HepG2 (cell line): Measurements from ENCODE around the gene IL6R. TPM values are rescaled to one million over a fixed set of nuclear protein-coding genes. Genes with fewer than 3 reads are reported as not detected.

Source experiments
- ARHGAP35 ChIP-seq: sonication (generic); formaldehyde crosslinking; IDR thresholded peaks from 2 replicates; pipeline ENCODE4 v1.9.0; 2022; ENCODE audit warnings: mild to moderate bottlenecking, inconsistent platforms, moderate library complexity, missing genetic modification reagents, borderline replicate concordance
- DPF2 ChIP-seq: sonication (generic); formaldehyde crosslinking; IDR thresholded peaks from 2 replicates; pipeline ENCODE4 v1.4.0; 2020; ENCODE audit warnings: mild to moderate bottlenecking, low read depth, missing genetic modification reagents, borderline replicate concordance
- ELF3 ChIP-seq: IDR thresholded peaks from 2 replicates; pipeline ENCODE4 v1.6.1; 2016; ENCODE audit warnings: missing genetic modification reagents, missing compliant biosample characterization
- FOXC1 ChIP-seq: sonication (generic); formaldehyde crosslinking; IDR thresholded peaks from 2 replicates; pipeline ENCODE4 v1.8.0; 2022; ENCODE audit warnings: mild to moderate bottlenecking, missing genetic modification reagents, borderline replicate concordance
- FOXM1 ChIP-seq: sonication (generic); formaldehyde crosslinking; IDR thresholded peaks from 2 replicates; pipeline ENCODE4 v1.5.0; 2020; ENCODE audit warnings: missing genetic modification reagents
- HDAC1 ChIP-seq: sonication (generic); formaldehyde crosslinking; IDR thresholded peaks from 2 replicates; pipeline ENCODE4 v1.5.1; 2020; ENCODE audit warnings: mild to moderate bottlenecking, missing genetic modification reagents
- REL ChIP-seq: sonication (generic); formaldehyde crosslinking; conservative IDR thresholded peaks from 2 replicates; pipeline ENCODE4 v1.8.0; 2022; ENCODE audit warnings: mild to moderate bottlenecking, missing genetic modification reagents, moderate library complexity
- REPIN1 ChIP-seq: sonication (generic); formaldehyde crosslinking; IDR thresholded peaks from 2 replicates; pipeline ENCODE4 v1.8.0; 2022; ENCODE audit warnings: missing genetic modification reagents, low read depth, mild to moderate bottlenecking, borderline replicate concordance
- TCF12 ChIP-seq, 2 experiments: fragments of 450-650 bp in 1 of 2; sonication (generic) in 1 of 2; formaldehyde crosslinking in 1 of 2; IDR thresholded peaks; 2 replicates each; pipeline versions ENCODE4 v1.6.1 to v1.8.0; 2017 to 2022; ENCODE audit warnings: antibody characterized with exemption in 1 of 2, mild to moderate bottlenecking in 1 of 2, missing genetic modification reagents in 1 of 2, moderate library complexity in 1 of 2
- TSC22D2 ChIP-seq: sonication (generic); formaldehyde crosslinking; IDR thresholded peaks from 2 replicates; pipeline ENCODE4 v1.5.1; 2020; ENCODE audit warnings: missing genetic modification reagents, mild to moderate bottlenecking, borderline replicate concordance
- U2AF1 ChIP-seq: fragments of 200-400 bp; formaldehyde crosslinking; optimal IDR thresholded peaks from 2 replicates; pipeline ENCODE3; 2017; ENCODE audit warnings: mild to moderate bottlenecking, low read depth, low read length
- ZKSCAN8 ChIP-seq: IDR thresholded peaks from 2 replicates; pipeline ENCODE4 v1.6.1; 2016; ENCODE audit warnings: borderline replicate concordance, missing genetic modification reagents, missing compliant biosample characterization
- ZNF256 ChIP-seq: sonication (generic); formaldehyde crosslinking; conservative IDR thresholded peaks from 2 replicates; pipeline ENCODE4 v1.4.0; 2020; ENCODE audit warnings: missing genetic modification reagents
- ZNF569 ChIP-seq: sonication (generic); formaldehyde crosslinking; IDR thresholded peaks from 2 replicates; pipeline ENCODE4 v1.5.0; 2020; ENCODE audit warnings: mild to moderate bottlenecking, missing genetic modification reagents, moderate library complexity, borderline replicate concordance
- ZNF615 ChIP-seq: sonication (generic); formaldehyde crosslinking; IDR thresholded peaks from 2 replicates; pipeline ENCODE4 v1.5.0; 2020; ENCODE audit warnings: mild to moderate bottlenecking, missing genetic modification reagents, borderline replicate concordance
- ZNF713 ChIP-seq: sonication (generic); formaldehyde crosslinking; IDR thresholded peaks from 2 replicates; pipeline ENCODE4 v1.4.0; 2020; ENCODE audit warnings: mild to moderate bottlenecking, missing genetic modification reagents
- polyA plus RNA-seq, 8 experiments: library from polyadenylated mRNA; depleted of rRNA in 3 of 8; stranded (reverse) in 7 of 8; unstranded in 1 of 8; fragments of >200 nt; fragmentation: Illumina TruSeq in 4 of 8; extraction: Trizol in 4 of 8; gene quantifications; 2 replicates each; pipeline versions ENCODE4 v1.2.1 to v1.2.3, GENCODE V29; 2011 to 2016; ENCODE audit warnings: low read depth in 4 of 8, missing spikeins in 1 of 8, mixed read lengths in 1 of 8; ENCODE audit not compliant: insufficient read depth in 1 of 8
- total RNA-seq, 5 experiments: library from RNA; depleted of rRNA; stranded (reverse); fragments of >200 nt; fragmentation: Illumina TruSeq; extraction: Trizol; gene quantifications; 2 replicates each; pipeline ENCODE4 v1.2.3, GENCODE V29; 2016; ENCODE audit warnings: low read depth in 1 of 5
- TF ChIP-seq, protein P1 (sequence below): conservative IDR thresholded peaks from 2 replicates; pipeline ENCODE4 v1.6.1; 2018; ENCODE audit warnings: missing genetic modification reagents
- TF ChIP-seq, protein P2 (sequence below): sonication (generic); formaldehyde crosslinking; IDR thresholded peaks from 2 replicates; pipeline ENCODE4 v1.5.1; 2020; ENCODE audit warnings: missing genetic modification reagents, mild to moderate bottlenecking, borderline replicate concordance
- TF ChIP-seq, protein P3 (sequence below), 2 experiments: sonication (generic) in 1 of 2; formaldehyde crosslinking in 1 of 2; IDR thresholded peaks; 2 replicates each; pipeline versions ENCODE4 v1.5.1 to v1.6.1; 2011 to 2020; ENCODE audit warnings: borderline replicate concordance in 1 of 2, low read depth in 1 of 2, low read length in 1 of 2, mild to moderate bottlenecking in 1 of 2, missing genetic modification reagents in 1 of 2, moderate library complexity in 1 of 2

IL6R gene
- total and polyA plus RNA-seq, 2 of the 13 experiments (the other 11 are each of a cell fraction or from before 2014, with no cell fraction given), result 5.0 to 24.5 TPM

DNA sequence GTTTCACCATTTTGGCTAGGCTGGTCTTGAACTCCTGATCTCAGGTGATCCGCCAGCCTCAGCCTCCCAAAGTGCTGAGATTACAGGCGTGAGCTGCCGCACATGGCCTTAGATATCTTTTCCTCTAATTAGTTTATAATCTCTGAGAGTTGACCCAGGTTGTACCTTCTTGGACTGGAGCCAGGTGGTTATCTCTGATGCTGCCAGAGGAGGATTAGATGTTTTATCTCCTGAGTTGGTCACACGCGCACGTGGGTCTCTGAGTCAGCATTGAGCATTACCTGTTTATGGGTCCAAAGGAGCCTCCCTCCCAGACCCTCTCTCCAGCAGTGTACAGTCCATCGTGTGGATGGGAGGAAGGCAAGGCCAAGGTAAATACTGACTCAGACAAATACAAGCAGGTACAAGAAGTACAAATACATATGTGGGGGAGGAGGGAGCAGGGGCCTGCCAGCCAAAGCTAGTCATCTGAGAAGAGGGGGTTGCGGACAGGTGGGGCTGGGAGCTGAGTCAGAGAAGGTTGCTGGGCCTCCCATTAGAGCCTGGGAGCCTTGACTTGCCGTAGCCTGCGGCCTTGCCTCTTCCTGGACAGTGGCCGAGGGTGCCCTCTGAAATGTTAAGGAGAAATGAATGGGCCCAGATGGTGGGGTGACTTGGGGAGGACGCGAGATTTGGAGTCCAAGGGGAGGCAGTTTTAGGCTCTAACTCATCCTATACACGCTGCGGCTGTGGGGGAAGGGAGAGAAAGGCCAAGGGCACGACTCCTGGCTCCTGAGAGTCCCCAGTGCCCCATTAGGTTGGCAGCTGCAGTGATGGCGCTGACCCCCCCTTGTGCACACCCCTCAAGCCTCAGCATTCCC, 13.1 kb downstream of the IL6R start (continued):
- TF ChIP-seq FOXC1 (CRISPR knock-in tag) (peak; percentile 68; the same call in 1 of the 2 replicates), ZNF713 (CRISPR knock-in tag) (0 out of 2 replicates have a peak, but pooled peaks have one; percentile 17), U2AF1 (peak; percentile 68), ARHGAP35 (CRISPR knock-in tag) (peak; percentile 61; the same call in 1 of the 2 replicates), DPF2 (CRISPR knock-in tag) (peak; percentile 98), TCF12 (IDR thresholded peaks at IDR 0.05) (no peak), TCF12 (CRISPR knock-in tag; IDR thresholded peaks at IDR 0.05) (peak; percentile 86), ZNF615 (CRISPR knock-in tag) (0 out of 2 replicates have a peak, but pooled peaks have one; percentile 57), TSC22D2 (CRISPR knock-in tag) (0 out of 2 replicates have a peak, but pooled peaks have one; percentile 73), ZKSCAN8 (CRISPR knock-in tag) (peak; percentile 95), ZNF569 (0 out of 2 replicates have a peak, but pooled peaks have one; percentile 41), ELF3 (CRISPR knock-in tag) (peak; percentile 94), REL (CRISPR knock-in tag) (0 out of 2 replicates have a peak, but pooled peaks have one; percentile 32), HDAC1 (CRISPR knock-in tag) (peak; percentile 96), ZNF256 (CRISPR knock-in tag) (no peak), FOXM1 (CRISPR knock-in tag) (no peak), REPIN1 (CRISPR knock-in tag) (peak; percentile 64; the same call in 1 of the 2 replicates)
- TF ChIP-seq, protein P1, sequence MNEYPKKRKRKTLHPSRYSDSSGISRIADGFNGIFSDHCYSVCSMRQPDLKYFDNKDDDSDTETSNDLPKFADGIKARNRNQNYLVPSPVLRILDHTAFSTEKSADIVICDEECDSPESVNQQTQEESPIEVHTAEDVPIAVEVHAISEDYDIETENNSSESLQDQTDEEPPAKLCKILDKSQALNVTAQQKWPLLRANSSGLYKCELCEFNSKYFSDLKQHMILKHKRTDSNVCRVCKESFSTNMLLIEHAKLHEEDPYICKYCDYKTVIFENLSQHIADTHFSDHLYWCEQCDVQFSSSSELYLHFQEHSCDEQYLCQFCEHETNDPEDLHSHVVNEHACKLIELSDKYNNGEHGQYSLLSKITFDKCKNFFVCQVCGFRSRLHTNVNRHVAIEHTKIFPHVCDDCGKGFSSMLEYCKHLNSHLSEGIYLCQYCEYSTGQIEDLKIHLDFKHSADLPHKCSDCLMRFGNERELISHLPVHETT, result peak; percentile 20; the same call in 1 of the 2 replicates
- TF ChIP-seq, protein P2, sequence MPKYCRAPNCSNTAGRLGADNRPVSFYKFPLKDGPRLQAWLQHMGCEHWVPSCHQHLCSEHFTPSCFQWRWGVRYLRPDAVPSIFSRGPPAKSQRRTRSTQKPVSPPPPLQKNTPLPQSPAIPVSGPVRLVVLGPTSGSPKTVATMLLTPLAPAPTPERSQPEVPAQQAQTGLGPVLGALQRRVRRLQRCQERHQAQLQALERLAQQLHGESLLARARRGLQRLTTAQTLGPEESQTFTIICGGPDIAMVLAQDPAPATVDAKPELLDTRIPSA (CRISPR knock-in tag), result no peak
- TF ChIP-seq, protein P3, sequence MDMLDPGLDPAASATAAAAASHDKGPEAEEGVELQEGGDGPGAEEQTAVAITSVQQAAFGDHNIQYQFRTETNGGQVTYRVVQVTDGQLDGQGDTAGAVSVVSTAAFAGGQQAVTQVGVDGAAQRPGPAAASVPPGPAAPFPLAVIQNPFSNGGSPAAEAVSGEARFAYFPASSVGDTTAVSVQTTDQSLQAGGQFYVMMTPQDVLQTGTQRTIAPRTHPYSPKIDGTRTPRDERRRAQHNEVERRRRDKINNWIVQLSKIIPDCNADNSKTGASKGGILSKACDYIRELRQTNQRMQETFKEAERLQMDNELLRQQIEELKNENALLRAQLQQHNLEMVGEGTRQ (IDR thresholded peaks at IDR 0.05; ENCODE audit: low read depth, low read length), result peak; percentile 68
- TF ChIP-seq, protein P3 (CRISPR knock-in tag; IDR thresholded peaks at IDR 0.05; ENCODE audit: borderline replicate concordance), result peak; percentile 74
